AG09319 (cell line): ENCODE measurements around the gene FARS2.

Source experiments
- DNase-seq: peaks from one replicate; pipeline ENCODE4 v3.0.0-alpha.2; 2010; ENCODE audit warnings: low read depth; ENCODE audit errors: extremely low read depth
- CTCF ChIP-seq: IDR thresholded peaks from 2 replicates; pipeline ENCODE4 v1.5.1; 2011; ENCODE audit warnings: low read depth, mild to moderate bottlenecking, inconsistent platforms, low read length, moderate library complexity

FARS2 gene

GRCh38 chr6:5666695-5667094 lies 405.4 kb downstream of the FARS2 start:
- DNase-seq: no peak
- no peak for TF ChIP-seq CTCF

GRCh38 chr6:5667737-5668136 lies 406.4 kb downstream of the FARS2 start:
- no peak for TF ChIP-seq CTCF
- no peak for DNase-seq

GRCh38 chr6:5670381-5670780 lies 409.1 kb downstream of the FARS2 start:
- no peak for TF ChIP-seq CTCF
- no peak for DNase-seq

GRCh38 chr6:5670811-5671561 lies 409.7 kb downstream of the FARS2 start:
- no peak for DNase-seq
- no peak for TF ChIP-seq CTCF

- no peak for TF ChIP-seq CTCF
- no peak for DNase-seq
Observed at GRCh38 chr6:5671601-5672559, 410.6 kb downstream of the FARS2 start.

- no peak for TF ChIP-seq CTCF
- DNase-seq: peak; percentile 14
Observed at GRCh38 chr6:5672581-5673011, 411.3 kb downstream of the FARS2 start.
